HUES64 (cell line): ENCODE results near the gene CUEDC1.
A peak's percentile ranks its signal among the peaks of the same experiment; 100 is the strongest.

Source experiments
- H3K27ac ChIP-seq: 2 replicates; pipeline ENCODE4 v1.7.0; 2013; ENCODE audit warnings: low read depth, low read length, inconsistent platforms
- H3K27me3 ChIP-seq: 2 replicates; pipeline ENCODE4 v1.6.1; 2013; ENCODE audit warnings: mild to moderate bottlenecking, low read length; ENCODE audit not compliant: insufficient read depth
- H3K36me3 ChIP-seq: 2 replicates; pipeline ENCODE4 v1.6.1; 2013; ENCODE audit warnings: mild to moderate bottlenecking, low read length; ENCODE audit not compliant: insufficient read depth
- H3K4me1 ChIP-seq: 2 replicates; pipeline ENCODE4 v1.6.1; 2013; ENCODE audit warnings: mild to moderate bottlenecking, low read length, moderate library complexity; ENCODE audit not compliant: insufficient read depth
- H3K4me3 ChIP-seq: 2 replicates; pipeline ENCODE4 v1.5.1; 2013; ENCODE audit warnings: mild to moderate bottlenecking, low read length, moderate library complexity
- H3K9ac ChIP-seq: 2 replicates; pipeline ENCODE4 v1.6.1; 2013; ENCODE audit warnings: mild to moderate bottlenecking, low read depth, low read length
- H3K9me3 ChIP-seq: 2 replicates; pipeline ENCODE4 v1.6.1; 2013; ENCODE audit warnings: low read depth, low read length; ENCODE audit not compliant: insufficient read depth
- WGBS: fragments of 150-250, 120-280 bp; methylation state at CpG from one replicate; pipeline ENCODE4 v1.1.7; 2013; ENCODE audit warnings: missing lambda C conversion rate; 5-methylcytosine and 5-hydroxymethylcytosine counted together

Gene CUEDC1

GRCh38 chr17:57835333-57835900 lies 119.8 kb downstream of the CUEDC1 start:
- no peak overlapping the region for H3K27ac ChIP-seq
- H3K27me3 ChIP-seq: no peaks in the 10 kb centered on the region
- no peak overlapping the region for H3K4me3 ChIP-seq
- no peaks in the 10 kb centered on the region for H3K9me3 ChIP-seq
- H3K36me3 ChIP-seq: peaks cover 27% of the 10 kb centered on the region
- WGBS: 89% methylated on average over 2 of the region's 2 CpGs
- H3K4me1 ChIP-seq: peaks cover 9% of the 10 kb centered on the region
- H3K9ac ChIP-seq: no peak overlapping the region

DNA sequence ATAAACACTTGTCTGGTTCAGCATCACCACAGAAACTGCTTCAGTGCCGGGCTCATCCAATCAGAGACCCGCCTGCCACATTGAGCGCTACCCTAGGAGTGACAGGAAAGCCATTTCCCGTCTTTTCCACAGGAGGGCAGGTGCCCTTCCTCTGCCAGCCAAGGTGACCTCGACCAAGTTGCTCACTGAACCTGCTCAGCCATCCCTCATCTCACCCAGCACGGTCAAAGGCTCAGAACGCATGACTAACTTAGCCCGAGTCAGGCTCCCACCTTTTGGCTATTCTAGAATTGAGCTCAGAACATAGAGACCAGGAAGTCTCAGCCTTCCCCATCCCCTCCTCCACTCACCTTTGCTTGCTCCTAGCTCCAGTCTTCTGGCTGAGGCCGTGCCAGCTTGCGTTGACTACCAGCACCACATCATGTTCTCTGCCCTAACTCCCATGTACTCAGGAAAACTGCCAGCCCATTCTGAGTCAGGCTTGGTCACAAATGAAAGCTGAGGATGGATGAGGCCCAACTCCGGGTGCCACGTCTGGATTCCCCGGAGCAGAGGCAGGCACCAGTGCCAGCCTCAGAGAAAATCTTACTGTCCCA lies 121.0 kb downstream of the CUEDC1 start:
- Histone ChIP-seq H3K27me3 (no peaks in the 10 kb centered on the region), H3K4me3 (no peak overlapping the region), H3K27ac (no peak overlapping the region), H3K9ac (no peak overlapping the region), H3K36me3 (peaks cover 17% of the 10 kb centered on the region), H3K4me1 (peaks cover 9% of the 10 kb centered on the region), H3K9me3 (no peaks in the 10 kb centered on the region)
- 76% methylated on average over 13 of the region's 13 CpGs for WGBS

GRCh38 chr17:57833179-57833939 lies 121.9 kb downstream of the CUEDC1 start:
- Histone ChIP-seq H3K4me3 (peak overlapping the region; percentile 40), H3K27me3 (no peaks in the 10 kb centered on the region), H3K4me1 (peaks cover 9% of the 10 kb centered on the region), H3K9ac (no peak overlapping the region), H3K36me3 (peaks cover 8% of the 10 kb centered on the region; the same call in 1 of the 2 replicates), H3K27ac (peak overlapping the region; percentile 74; the same call in 1 of the 2 replicates), H3K9me3 (no peaks in the 10 kb centered on the region)
- 9% methylated on average over 13 of the region's 13 CpGs for WGBS

GRCh38 chr17:57832314-57833178 lies 122.7 kb downstream of the CUEDC1 start:
- Histone ChIP-seq H3K27ac (peak overlapping the region; percentile 74; the same call in 1 of the 2 replicates), H3K27me3 (no peaks in the 10 kb centered on the region), H3K36me3 (0 out of 2 replicates have a peak, but pooled peaks cover 6% of the 10 kb centered on the region), H3K9ac (no peak overlapping the region), H3K4me1 (peaks cover 9% of the 10 kb centered on the region), H3K4me3 (peak overlapping the region; percentile 40), H3K9me3 (no peaks in the 10 kb centered on the region)
- WGBS: 21% methylated on average over 11 of the region's 12 CpGs

DNA sequence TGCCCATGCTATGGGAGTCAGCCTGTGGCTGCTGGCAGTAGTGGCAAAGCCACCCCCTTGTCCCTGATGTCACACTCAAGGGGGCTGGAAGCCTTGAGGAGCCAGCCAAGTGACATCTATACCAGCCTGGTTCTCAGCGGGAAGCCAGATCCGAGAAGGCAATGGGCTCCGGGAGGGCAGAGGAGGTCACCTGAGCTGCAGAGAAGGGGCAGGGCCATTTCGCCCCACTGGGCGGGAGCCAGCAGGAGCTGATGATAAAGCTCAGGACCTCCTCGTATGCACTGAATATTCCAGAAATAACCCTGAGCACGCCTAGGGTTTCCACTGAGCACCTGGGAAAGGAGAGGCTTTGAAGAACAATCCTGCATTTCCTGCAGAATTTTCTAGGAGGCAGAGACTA lies 124.3 kb downstream of the CUEDC1 start:
- Histone ChIP-seq H3K9me3 (no peaks in the 10 kb centered on the region), H3K27me3 (no peaks in the 10 kb centered on the region), H3K9ac (no peak overlapping the region), H3K4me1 (peaks cover 9% of the 10 kb centered on the region), H3K4me3 (no peak overlapping the region), H3K36me3 (no peaks in the 10 kb centered on the region), H3K27ac (no peak overlapping the region)
- 71% methylated on average over 7 of the region's 7 CpGs for WGBS

- H3K4me1 ChIP-seq: peaks cover 3% of the 10 kb centered on the region; the same call in 1 of the 2 replicates
- H3K36me3 ChIP-seq: no peaks in the 10 kb centered on the region
- whole genome bisulfite sequencing: 82% methylated on average over 15 of the region's 15 CpGs
- no peaks in the 10 kb centered on the region for H3K27me3 ChIP-seq
- H3K27ac ChIP-seq: no peak overlapping the region
- no peaks in the 10 kb centered on the region for H3K9me3 ChIP-seq
- no peak overlapping the region for H3K4me3 ChIP-seq
- no peak overlapping the region for H3K9ac ChIP-seq
Observed at GRCh38 chr17:57823469-57824401, 131.5 kb downstream of the CUEDC1 start.

GRCh38 chr17:57819867-57820266 lies 135.3 kb downstream of the CUEDC1 start:
- H3K9me3 ChIP-seq: no peaks in the 10 kb centered on the region
- no peak overlapping the region for H3K9ac ChIP-seq
- no peak overlapping the region for H3K27ac ChIP-seq
- 87% methylated on average over 5 of the region's 5 CpGs for whole genome bisulfite sequencing
- no peaks in the 10 kb centered on the region for H3K36me3 ChIP-seq
- H3K4me3 ChIP-seq: no peak overlapping the region
- H3K4me1 ChIP-seq: peaks cover 3% of the 10 kb centered on the region; the same call in 1 of the 2 replicates
- no peaks in the 10 kb centered on the region for H3K27me3 ChIP-seq

DNA sequence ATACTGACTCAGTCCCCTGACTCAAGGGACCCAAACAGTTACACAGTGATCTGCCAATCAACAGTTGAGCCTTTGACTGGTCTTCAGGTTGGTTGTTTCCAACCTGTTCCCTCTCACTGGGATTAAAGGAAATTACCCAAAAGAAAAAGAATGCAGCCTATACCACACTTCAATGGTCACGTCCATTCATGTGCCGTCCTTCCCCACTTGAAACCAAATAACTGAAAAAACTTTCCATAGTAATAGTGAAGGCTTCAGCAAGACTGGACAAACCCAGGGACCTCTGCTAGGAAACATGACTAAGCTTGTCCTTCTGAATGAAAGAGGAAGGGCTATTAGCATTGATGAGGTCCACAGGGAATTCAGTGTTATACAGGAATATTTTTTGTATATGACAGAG lies 135.9 kb downstream of the CUEDC1 start:
- H3K4me3 ChIP-seq: no peak overlapping the region
- 100% methylated on average over 2 of the region's 2 CpGs for WGBS

GRCh38 chr17:57818066-57818465 lies 137.1 kb downstream of the CUEDC1 start:
- Histone ChIP-seq H3K9ac (no peak overlapping the region), H3K4me1 (no peaks in the 10 kb centered on the region), H3K27me3 (no peaks in the 10 kb centered on the region), H3K27ac (no peak overlapping the region), H3K9me3 (no peaks in the 10 kb centered on the region), H3K36me3 (no peaks in the 10 kb centered on the region), H3K4me3 (no peak overlapping the region)
- 85% methylated on average over 9 of the region's 9 CpGs for WGBS

More for the DNA sequence above, 135.9 kb downstream of the CUEDC1 start:
- H3K27me3 ChIP-seq: no peaks in the 10 kb centered on the region
- no peaks in the 10 kb centered on the region for H3K36me3 ChIP-seq
- H3K9ac ChIP-seq: no peak overlapping the region
- H3K4me1 ChIP-seq: peaks cover 3% of the 10 kb centered on the region; the same call in 1 of the 2 replicates
- no peak overlapping the region for H3K27ac ChIP-seq
- H3K9me3 ChIP-seq: no peaks in the 10 kb centered on the region

GRCh38 chr17:57817299-57817698 lies 137.9 kb downstream of the CUEDC1 start:
- WGBS: 91% methylated on average over 4 of the region's 4 CpGs
- H3K4me3 ChIP-seq: no peak overlapping the region
- no peaks in the 10 kb centered on the region for H3K4me1 ChIP-seq
- H3K36me3 ChIP-seq: no peaks in the 10 kb centered on the region
- H3K27me3 ChIP-seq: no peaks in the 10 kb centered on the region
- H3K9me3 ChIP-seq: no peaks in the 10 kb centered on the region
- no peak overlapping the region for H3K27ac ChIP-seq
- no peak overlapping the region for H3K9ac ChIP-seq
